ENCODE data around the gene PFDN6.
A peak's percentile ranks its signal among the peaks of the same experiment; 100 is the strongest.

The PFDN6 gene

DNA sequence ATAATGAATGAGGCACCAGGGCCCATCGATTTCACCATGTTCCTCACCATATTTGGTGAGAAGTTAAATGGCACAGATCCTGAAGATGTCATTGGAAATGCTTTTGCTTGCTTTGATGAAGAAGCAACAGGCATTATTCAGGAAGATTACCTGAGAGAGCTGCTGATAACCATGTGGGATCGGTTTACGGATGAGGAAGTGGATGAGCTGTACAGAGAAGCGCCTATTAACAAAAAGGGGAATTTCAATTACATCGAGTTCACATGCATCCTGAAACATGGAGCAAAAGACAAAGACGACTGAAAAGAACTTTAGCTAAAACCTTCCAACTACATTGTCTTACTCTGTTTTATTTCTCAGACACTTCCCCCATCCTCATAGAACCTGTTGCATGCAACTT lies 49.8 kb downstream of the PFDN6 start:
- Mint-ChIP-seq H3K4me1 (peaks cover 14% of the 10 kb centered on the region), H3K27ac (ENCODE audit: low read depth) (peak overlapping the region; percentile 87), H3K9me3 (no peaks in the 10 kb centered on the region), H3K4me3 (no peak overlapping the region), H3K36me3 (ENCODE audit: insufficient read depth) (peaks cover 6% of the 10 kb centered on the region), H3K27me3 (no peaks in the 10 kb centered on the region)
- no peak for DNase-seq (ENCODE audit: low spot score in 2 of 2)
- no peak for ATAC-seq (replicated peaks; ENCODE audit: extremely low read depth, poor library complexity, severe bottlenecking)

All from central memory CD8-positive, alpha-beta T cell (primary cell).